ENCODE data around the gene ERBIN. TPM values are rescaled to one million over a fixed set of nuclear protein-coding genes. Genes with fewer than 3 reads are reported as not detected.
"Not testable (repeated sequence)": the region's sequence is repeated elsewhere in the genome, so short reads cannot be mapped to it uniquely, and the experiment has no call there.

The ERBIN gene
- total and polyA plus RNA-seq, 2 experiments from 2014 or later = 32.9 to 117 TPM

GRCh38 chr5:65970481-65971367, 44.3 kb downstream of the ERBIN start:
- Histone ChIP-seq H3K9me2 (replicated peaks; ENCODE audit: insufficient read depth) (no peaks in the 10 kb centered on the region), H3K4me3 (no peak overlapping the region), H3K27me3 (no peaks in the 10 kb centered on the region), H3K79me2 (peaks cover 100% of the 10 kb centered on the region), H3K4me2 (no peak overlapping the region), H3K9me3 (ENCODE audit: low read depth) (no peaks in the 10 kb centered on the region), H2AFZ (no peak overlapping the region), H3K4me1 (ENCODE audit: insufficient read depth) (peaks cover 4% of the 10 kb centered on the region), H3K36me3 (replicated peaks; ENCODE audit: insufficient read depth, low read depth) (no peaks in the 10 kb centered on the region), H4K20me1 (ENCODE audit: insufficient read depth, poor library complexity, severe bottlenecking) (peaks cover 98% of the 10 kb centered on the region), H3K27ac (no peak overlapping the region)
- 76% methylated on average over 7 of the region's 7 CpGs for WGBS (ENCODE audit: low lambda C conversion rate, missing lambda C conversion rate)
- no peak for DNase-seq (ENCODE audit: low spot score)
- TF ChIP-seq EZH2phosphoT487 (IDR thresholded peaks at IDR 0.05; ENCODE audit: low read depth, severe bottlenecking, unreplicated experiment) = no peak
- TF ChIP-seq, protein P1, sequence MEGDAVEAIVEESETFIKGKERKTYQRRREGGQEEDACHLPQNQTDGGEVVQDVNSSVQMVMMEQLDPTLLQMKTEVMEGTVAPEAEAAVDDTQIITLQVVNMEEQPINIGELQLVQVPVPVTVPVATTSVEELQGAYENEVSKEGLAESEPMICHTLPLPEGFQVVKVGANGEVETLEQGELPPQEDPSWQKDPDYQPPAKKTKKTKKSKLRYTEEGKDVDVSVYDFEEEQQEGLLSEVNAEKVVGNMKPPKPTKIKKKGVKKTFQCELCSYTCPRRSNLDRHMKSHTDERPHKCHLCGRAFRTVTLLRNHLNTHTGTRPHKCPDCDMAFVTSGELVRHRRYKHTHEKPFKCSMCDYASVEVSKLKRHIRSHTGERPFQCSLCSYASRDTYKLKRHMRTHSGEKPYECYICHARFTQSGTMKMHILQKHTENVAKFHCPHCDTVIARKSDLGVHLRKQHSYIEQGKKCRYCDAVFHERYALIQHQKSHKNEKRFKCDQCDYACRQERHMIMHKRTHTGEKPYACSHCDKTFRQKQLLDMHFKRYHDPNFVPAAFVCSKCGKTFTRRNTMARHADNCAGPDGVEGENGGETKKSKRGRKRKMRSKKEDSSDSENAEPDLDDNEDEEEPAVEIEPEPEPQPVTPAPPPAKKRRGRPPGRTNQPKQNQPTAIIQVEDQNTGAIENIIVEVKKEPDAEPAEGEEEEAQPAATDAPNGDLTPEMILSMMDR (IDR thresholded peaks at IDR 0.05; ENCODE audit: poor library complexity) = no peak

DNA sequence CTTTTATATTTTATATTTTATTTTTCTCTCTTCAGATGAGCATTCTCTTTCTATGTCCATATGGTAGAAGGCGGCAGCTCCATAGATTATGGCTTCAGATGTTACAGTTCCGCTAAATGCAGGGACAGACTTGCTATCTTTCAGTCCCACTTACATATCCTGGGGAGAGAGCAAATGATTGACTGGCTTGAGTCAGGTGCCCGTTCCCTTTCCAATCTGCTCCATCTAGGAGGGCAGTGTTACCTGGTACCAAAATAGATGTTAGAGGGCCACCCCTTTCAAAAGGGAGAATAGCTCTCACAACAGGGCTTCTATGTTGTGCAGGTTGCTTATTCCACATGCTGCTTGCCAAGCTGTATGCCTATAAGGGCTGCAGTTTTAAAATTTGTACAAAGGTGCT, 45.3 kb downstream of the ERBIN start:
- Histone ChIP-seq H2AFZ (no peak overlapping the region), H3K27ac (no peak overlapping the region)

DNA sequence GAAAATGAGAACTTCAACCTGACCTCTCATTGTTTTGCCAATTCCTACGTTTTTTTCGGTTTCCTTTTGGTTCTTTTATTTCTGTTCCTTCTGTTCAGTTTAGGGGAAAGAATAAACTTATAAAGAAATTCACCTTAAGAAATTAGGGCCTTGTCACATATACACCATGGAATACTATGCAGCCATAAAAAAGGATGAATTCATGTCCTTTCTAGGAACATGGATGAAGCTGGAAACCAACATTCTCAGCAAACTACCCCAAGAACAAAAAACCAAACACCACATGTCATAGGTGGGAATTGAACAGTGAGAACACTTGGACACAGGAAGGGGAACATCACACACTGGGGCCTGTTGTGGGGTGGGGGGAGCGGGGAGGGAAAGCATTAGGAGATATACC, 46.5 kb downstream of the ERBIN start:
- not testable (repeated sequence) for DNase-seq (ENCODE audit: low spot score); H3K4me3 ChIP-seq; H3K4me1 ChIP-seq (ENCODE audit: insufficient read depth); H3K36me3 ChIP-seq (replicated peaks; ENCODE audit: insufficient read depth, low read depth); H3K9me3 ChIP-seq (ENCODE audit: low read depth); H3K9me2 ChIP-seq (replicated peaks; ENCODE audit: insufficient read depth); H3K27me3 ChIP-seq; H3K4me2 ChIP-seq; H2AFZ ChIP-seq; H3K27ac ChIP-seq
- peaks cover 87% of the 10 kb centered on the region for H3K79me2 ChIP-seq
- 96% methylated on average over 3 of the region's 3 CpGs for WGBS (ENCODE audit: low lambda C conversion rate, missing lambda C conversion rate)
- peaks cover 84% of the 10 kb centered on the region for H4K20me1 ChIP-seq (ENCODE audit: insufficient read depth, poor library complexity, severe bottlenecking)

More for the DNA sequence above, 45.3 kb downstream of the ERBIN start:
- H3K4me1 ChIP-seq (ENCODE audit: insufficient read depth) = peaks cover 4% of the 10 kb centered on the region
- no peaks in the 10 kb centered on the region for H3K27me3 ChIP-seq
- 88% methylated on average over 3 of the region's 3 CpGs for WGBS (ENCODE audit: low lambda C conversion rate, missing lambda C conversion rate)
- H3K9me2 ChIP-seq (replicated peaks; ENCODE audit: insufficient read depth) = no peaks in the 10 kb centered on the region
- TF ChIP-seq EZH2phosphoT487 (IDR thresholded peaks at IDR 0.05; ENCODE audit: low read depth, severe bottlenecking, unreplicated experiment) (no peak), EZH2 (IDR thresholded peaks at IDR 0.05; ENCODE audit: borderline replicate concordance) (no peak)
- TF ChIP-seq, protein P1 (IDR thresholded peaks at IDR 0.05; ENCODE audit: poor library complexity) = no peak
- H3K36me3 ChIP-seq (replicated peaks; ENCODE audit: insufficient read depth, low read depth) = no peaks in the 10 kb centered on the region
- peaks cover 96% of the 10 kb centered on the region for H4K20me1 ChIP-seq (ENCODE audit: insufficient read depth, poor library complexity, severe bottlenecking)
- H3K9me3 ChIP-seq (ENCODE audit: low read depth) = no peaks in the 10 kb centered on the region
- H3K4me2 ChIP-seq = no peak overlapping the region
- H3K4me3 ChIP-seq = no peak overlapping the region
- no peak for DNase-seq (ENCODE audit: low spot score)
- peaks cover 98% of the 10 kb centered on the region for H3K79me2 ChIP-seq

GRCh38 chr5:65978251-65978650, 51.9 kb downstream of the ERBIN start:
- Histone ChIP-seq H3K9me2 (replicated peaks; ENCODE audit: insufficient read depth) (no peaks in the 10 kb centered on the region), H3K4me2 (no peak overlapping the region), H3K4me1 (ENCODE audit: insufficient read depth) (peaks cover 6% of the 10 kb centered on the region), H4K20me1 (ENCODE audit: insufficient read depth, poor library complexity, severe bottlenecking) (peaks cover 53% of the 10 kb centered on the region), H3K36me3 (replicated peaks; ENCODE audit: insufficient read depth, low read depth) (no peaks in the 10 kb centered on the region), H3K4me3 (no peak overlapping the region), H3K79me2 (peaks cover 87% of the 10 kb centered on the region), H3K27me3 (no peaks in the 10 kb centered on the region), H3K9me3 (ENCODE audit: low read depth) (no peaks in the 10 kb centered on the region), H2AFZ (no peak overlapping the region), H3K27ac (no peak overlapping the region)
- WGBS (ENCODE audit: low lambda C conversion rate, missing lambda C conversion rate) = 98% methylated on average over 3 of the region's 3 CpGs
- TF ChIP-seq EZH2phosphoT487 (IDR thresholded peaks at IDR 0.05; ENCODE audit: low read depth, severe bottlenecking, unreplicated experiment) = no peak
- no peak for DNase-seq (ENCODE audit: low spot score)

Measured in hepatocyte (in vitro differentiated cells).